Measurements from ENCODE around the gene KIAA1755. TPM values are rescaled to one million over a fixed set of nuclear protein-coding genes. Genes with fewer than 3 reads are reported as not detected.

Gene KIAA1755
- total RNA-seq, 1 donor from 2014 or later: 1.1 TPM

- Mint-ChIP-seq H3K36me3 (ENCODE audit: low read depth, unreplicated experiment) (no peaks in the 10 kb centered on the region), H3K4me1 (ENCODE audit: low read depth, unreplicated experiment) (no peaks in the 10 kb centered on the region), H3K27me3 (ENCODE audit: low read depth, unreplicated experiment) (peaks cover 35% of the 10 kb centered on the region), H3K27ac (ENCODE audit: unreplicated experiment) (peak overlapping the region; percentile 18), H3K9me3 (ENCODE audit: unreplicated experiment) (peaks cover 3% of the 10 kb centered on the region), H3K4me3 (ENCODE audit: unreplicated experiment) (no peak overlapping the region)
- Histone ChIP-seq H2AFZ (ENCODE audit: low read depth, low read length) (no peak overlapping the region), H3K4me2 (ENCODE audit: low read length) (no peak overlapping the region), H3K79me2 (ENCODE audit: insufficient read depth, low read length) (no peaks in the 10 kb centered on the region), H3K27ac (ENCODE audit: low read depth, low read length) (no peak overlapping the region), H3K4me1 (ENCODE audit: insufficient read depth, low read length) (peaks cover 7% of the 10 kb centered on the region), H3K4me3 (ENCODE audit: insufficient read depth, low read depth, low read length) (no peak overlapping the region), H3K9ac (ENCODE audit: low read length) (no peak overlapping the region), H3K36me3 (ENCODE audit: insufficient read depth, low read length) (no peaks in the 10 kb centered on the region), H3K9me3 (ENCODE audit: insufficient read depth, low read depth, low read length) (no peaks in the 10 kb centered on the region), H4K20me1 (ENCODE audit: insufficient read depth, low read length) (no peaks in the 10 kb centered on the region), H3K27me3 (ENCODE audit: insufficient read depth, low read length) (no peaks in the 10 kb centered on the region)
- no peak for FAIRE-seq
- no peak for DNase-seq (ENCODE audit: low read depth)
- TF ChIP-seq EZH2 (IDR thresholded peaks at IDR 0.05; ENCODE audit: insufficient read depth, low read length): no peak
- TF ChIP-seq CTCF (IDR thresholded peaks at IDR 0.05; ENCODE audit: insufficient read depth, low read depth, low read length): no peak
Measured at GRCh38 chr20:38296433-38296832, 35.9 kb upstream of the KIAA1755 start.

- Mint-ChIP-seq H3K27me3 (ENCODE audit: low read depth, unreplicated experiment) (peaks cover 31% of the 10 kb centered on the region), H3K4me1 (ENCODE audit: low read depth, unreplicated experiment) (no peaks in the 10 kb centered on the region), H3K27ac (ENCODE audit: unreplicated experiment) (no peak overlapping the region), H3K9me3 (ENCODE audit: unreplicated experiment) (peaks cover 3% of the 10 kb centered on the region), H3K36me3 (ENCODE audit: low read depth, unreplicated experiment) (no peaks in the 10 kb centered on the region), H3K4me3 (ENCODE audit: unreplicated experiment) (no peak overlapping the region)
- Histone ChIP-seq H3K4me3 (ENCODE audit: insufficient read depth, low read depth, low read length) (no peak overlapping the region), H3K27ac (ENCODE audit: low read depth, low read length) (no peak overlapping the region), H3K4me2 (ENCODE audit: low read length) (no peak overlapping the region), H3K9ac (ENCODE audit: low read length) (no peak overlapping the region), H2AFZ (ENCODE audit: low read depth, low read length) (no peak overlapping the region), H3K79me2 (ENCODE audit: insufficient read depth, low read length) (no peaks in the 10 kb centered on the region), H4K20me1 (ENCODE audit: insufficient read depth, low read length) (no peaks in the 10 kb centered on the region), H3K4me1 (ENCODE audit: insufficient read depth, low read length) (peaks cover 11% of the 10 kb centered on the region), H3K27me3 (ENCODE audit: insufficient read depth, low read length) (no peaks in the 10 kb centered on the region), H3K36me3 (ENCODE audit: insufficient read depth, low read length) (no peaks in the 10 kb centered on the region), H3K9me3 (ENCODE audit: insufficient read depth, low read depth, low read length) (no peaks in the 10 kb centered on the region)
- DNase-seq (ENCODE audit: low read depth): no peak
- no peak for TF ChIP-seq EZH2 (IDR thresholded peaks at IDR 0.05; ENCODE audit: insufficient read depth, low read length)
- no peak for TF ChIP-seq CTCF (IDR thresholded peaks at IDR 0.05; ENCODE audit: insufficient read depth, low read depth, low read length)
- FAIRE-seq: no peak
Measured at GRCh38 chr20:38295811-38296210, 35.3 kb upstream of the KIAA1755 start.

- H3K36me3 Mint-ChIP-seq (ENCODE audit: low read depth, unreplicated experiment): no peaks in the 10 kb centered on the region
- H3K27me3 Mint-ChIP-seq (ENCODE audit: low read depth, unreplicated experiment): peaks cover 25% of the 10 kb centered on the region
- no peak overlapping the region for H3K27ac Mint-ChIP-seq (ENCODE audit: unreplicated experiment)
- H3K27ac ChIP-seq (ENCODE audit: low read depth, low read length): no peak overlapping the region
- peaks cover 9% of the 10 kb centered on the region for H3K9me3 Mint-ChIP-seq (ENCODE audit: unreplicated experiment)
- H3K9ac ChIP-seq (ENCODE audit: low read length): no peak overlapping the region
- FAIRE-seq (no peak), DNase-seq (ENCODE audit: low read depth) (no peak)
- no peaks in the 10 kb centered on the region for H3K9me3 ChIP-seq (ENCODE audit: insufficient read depth, low read depth, low read length)
- peaks cover 11% of the 10 kb centered on the region for H3K4me1 ChIP-seq (ENCODE audit: insufficient read depth, low read length)
- H3K4me3 Mint-ChIP-seq (ENCODE audit: unreplicated experiment): no peak overlapping the region
- no peaks in the 10 kb centered on the region for H3K36me3 ChIP-seq (ENCODE audit: insufficient read depth, low read length)
- H3K4me2 ChIP-seq (ENCODE audit: low read length): no peak overlapping the region
- no peaks in the 10 kb centered on the region for H3K4me1 Mint-ChIP-seq (ENCODE audit: low read depth, unreplicated experiment)
- H2AFZ ChIP-seq (ENCODE audit: low read depth, low read length): no peak overlapping the region
- TF ChIP-seq EZH2 (IDR thresholded peaks at IDR 0.05; ENCODE audit: insufficient read depth, low read length) (no peak), CTCF (IDR thresholded peaks at IDR 0.05; ENCODE audit: insufficient read depth, low read depth, low read length) (no peak)
- H3K79me2 ChIP-seq (ENCODE audit: insufficient read depth, low read length): no peaks in the 10 kb centered on the region
- H3K4me3 ChIP-seq (ENCODE audit: insufficient read depth, low read depth, low read length): no peak overlapping the region
- no peaks in the 10 kb centered on the region for H3K27me3 ChIP-seq (ENCODE audit: insufficient read depth, low read length)
- H4K20me1 ChIP-seq (ENCODE audit: insufficient read depth, low read length): no peaks in the 10 kb centered on the region
Measured at GRCh38 chr20:38294076-38294591, 33.6 kb upstream of the KIAA1755 start.

Measured in astrocyte (in vitro differentiated cells and primary cell).